ENCODE measurements around the gene POU6F1. TPM values are rescaled to one million over a fixed set of nuclear protein-coding genes. Genes with fewer than 3 reads are reported as not detected.

POU6F1 gene
- total RNA-seq, 2 donors from 2014 or later, result 11.4 to 16.4 TPM

- H3K36me3 Mint-ChIP-seq (ENCODE audit: low read depth), result peaks cover 58% of the 10 kb centered on the region
- H3K4me1 Mint-ChIP-seq, result peaks cover 26% of the 10 kb centered on the region
- peak overlapping the region; percentile 37 for H3K27ac Mint-ChIP-seq
- no peaks in the 10 kb centered on the region for H3K9me3 Mint-ChIP-seq
- TF ChIP-seq CTCF (conservative IDR thresholded peaks at IDR 0.05), result no peak
- Histone ChIP-seq H3K27ac (ENCODE audit: low read depth, low read length) (no peak overlapping the region), H3K4me1 (ENCODE audit: control insufficient read depth, insufficient read depth, low read length) (peaks cover 2% of the 10 kb centered on the region), H3K27me3 (ENCODE audit: control insufficient read depth, insufficient read depth, low read length, poor library complexity, severe bottlenecking) (no peaks in the 10 kb centered on the region), H3K9ac (ENCODE audit: extremely low read depth, low read length, poor library complexity, severe bottlenecking) (no peak overlapping the region), H3K36me3 (ENCODE audit: control insufficient read depth, insufficient read depth, low read length) (peaks cover 59% of the 10 kb centered on the region), H3K9me3 (ENCODE audit: control insufficient read depth, low read length) (no peaks in the 10 kb centered on the region), H3K4me3 (ENCODE audit: low read length) (no peak overlapping the region)
- no peak for DNase-seq
- 95 to 100% methylated on average over 6 to 11 of the region's 11 CpGs for whole genome bisulfite sequencing, 2 experiments (ENCODE audit: insufficient coverage in 1 of 2, insufficient read length in 1 of 2)
- no peak overlapping the region for H3K4me3 Mint-ChIP-seq
- H3K27me3 Mint-ChIP-seq (ENCODE audit: insufficient read depth), result no peaks in the 10 kb centered on the region
Measured at GRCh38 chr12:51245476-51246253, 27.8 kb upstream of the POU6F1 start.

- TF ChIP-seq CTCF (conservative IDR thresholded peaks at IDR 0.05), result no peak
- Mint-ChIP-seq H3K27ac (no peak overlapping the region), H3K27me3 (ENCODE audit: insufficient read depth) (no peaks in the 10 kb centered on the region), H3K4me3 (no peak overlapping the region), H3K9me3 (no peaks in the 10 kb centered on the region), H3K36me3 (ENCODE audit: low read depth) (peaks cover 62% of the 10 kb centered on the region), H3K4me1 (peaks cover 34% of the 10 kb centered on the region)
- no peak overlapping the region for H3K27ac ChIP-seq (ENCODE audit: low read depth, low read length)
- peaks cover 2% of the 10 kb centered on the region for H3K4me1 ChIP-seq (ENCODE audit: control insufficient read depth, insufficient read depth, low read length)
- H3K9me3 ChIP-seq (ENCODE audit: control insufficient read depth, low read length), result no peaks in the 10 kb centered on the region
- H3K36me3 ChIP-seq (ENCODE audit: control insufficient read depth, insufficient read depth, low read length), result peaks cover 61% of the 10 kb centered on the region
- H3K4me3 ChIP-seq (ENCODE audit: low read length), result no peak overlapping the region
- H3K9ac ChIP-seq (ENCODE audit: extremely low read depth, low read length, poor library complexity, severe bottlenecking), result no peak overlapping the region
- DNase-seq, result no peak
- H3K27me3 ChIP-seq (ENCODE audit: control insufficient read depth, insufficient read depth, low read length, poor library complexity, severe bottlenecking), result no peaks in the 10 kb centered on the region
- WGBS, 2 experiments (ENCODE audit: insufficient coverage in 1 of 2, insufficient read length in 1 of 2), result 82 to 87% methylated on average over 4 of the region's 4 CpGs
Measured at GRCh38 chr12:51244269-51244668, 26.4 kb upstream of the POU6F1 start.

- DNase-seq, result no peak
- H3K4me3 Mint-ChIP-seq, result no peak overlapping the region
- H3K4me3 ChIP-seq (ENCODE audit: low read length), result no peak overlapping the region
- H3K27me3 Mint-ChIP-seq (ENCODE audit: insufficient read depth), result no peaks in the 10 kb centered on the region
- H3K9ac ChIP-seq (ENCODE audit: extremely low read depth, low read length, poor library complexity, severe bottlenecking), result no peak overlapping the region
- peaks cover 52% of the 10 kb centered on the region for H3K36me3 Mint-ChIP-seq (ENCODE audit: low read depth)
- no peak overlapping the region for H3K27ac Mint-ChIP-seq
- WGBS, 2 experiments (ENCODE audit: insufficient coverage in 1 of 2, insufficient read length in 1 of 2), result 94 to 98% methylated on average over 6 to 7 of the region's 7 CpGs
- no peaks in the 10 kb centered on the region for H3K9me3 ChIP-seq (ENCODE audit: control insufficient read depth, low read length)
- H3K4me1 Mint-ChIP-seq, result peaks cover 33% of the 10 kb centered on the region
- peaks cover 61% of the 10 kb centered on the region for H3K36me3 ChIP-seq (ENCODE audit: control insufficient read depth, insufficient read depth, low read length)
- no peaks in the 10 kb centered on the region for H3K27me3 ChIP-seq (ENCODE audit: control insufficient read depth, insufficient read depth, low read length, poor library complexity, severe bottlenecking)
- H3K4me1 ChIP-seq (ENCODE audit: control insufficient read depth, insufficient read depth, low read length), result peaks cover 2% of the 10 kb centered on the region
- no peak overlapping the region for H3K27ac ChIP-seq (ENCODE audit: low read depth, low read length)
- no peak for TF ChIP-seq CTCF (conservative IDR thresholded peaks at IDR 0.05)
- no peaks in the 10 kb centered on the region for H3K9me3 Mint-ChIP-seq
Measured at GRCh38 chr12:51242876-51243275, 25.0 kb upstream of the POU6F1 start.

All from endodermal cell (in vitro differentiated cells).